Activated naive CD8-positive, alpha-beta T cell treated with anti-CD3 and anti-CD28 coated beads, Interleukin-2, amount 10 ng/mL, durations not matched to agents 7 days and 5 days (primary cell): ENCODE measurements around the gene NFXL1. TPM values are rescaled to one million over a fixed set of nuclear protein-coding genes. Genes with fewer than 3 reads are reported as not detected.

Experiments used
- ATAC-seq: fragments of 150-1000 bp; cut with Tn5 transposase; one replicate; pipeline ENCODE4 v1.10.0; 2021; ENCODE audit warnings: low read depth, moderate library complexity
- POLR2A ChIA-PET: fragments of 350-600 bp; sonication (Branson Sonifier 250); formaldehyde crosslinking; loops from one replicate; lab custom pipeline; 2021; ENCODE audit warnings: antibody characterized with exemption; lab: Charles Lee
- DNase-seq: peaks from one replicate; pipeline ENCODE4 v3.0.0; 2021
- H3K27ac Mint-ChIP-seq: one replicate; pipeline ENCODE4 v1.8.0; 2022; ENCODE audit warnings: mild to moderate bottlenecking, mixed read lengths
- H3K27me3 Mint-ChIP-seq: one replicate; pipeline ENCODE4 v1.8.0; 2022; ENCODE audit warnings: mild to moderate bottlenecking, moderate library complexity, mixed read lengths
- H3K36me3 Mint-ChIP-seq: one replicate; pipeline ENCODE4 v1.8.0; 2021; ENCODE audit warnings: mild to moderate bottlenecking, mixed read lengths
- H3K4me1 Mint-ChIP-seq: one replicate; pipeline ENCODE4 v1.8.0; 2021; ENCODE audit warnings: mixed read lengths
- H3K4me3 Mint-ChIP-seq: one replicate; pipeline ENCODE4 v1.8.0; 2022; ENCODE audit warnings: mild to moderate bottlenecking, moderate library complexity, mixed read lengths
- H3K9me3 Mint-ChIP-seq: one replicate; pipeline ENCODE4 v1.8.0; 2021; ENCODE audit warnings: mixed read lengths
- total RNA-seq, 2 experiments: library from RNA; stranded (reverse); gene quantifications; one replicate each; pipeline ENCODE4 v1.2.3, GENCODE V29; 2021

The NFXL1 gene
- total RNA-seq, 2 experiments from 2014 or later = 10.3 TPM

- Mint-ChIP-seq H3K27ac (no peak overlapping the region), H3K36me3 (peaks cover 2% of the 10 kb centered on the region), H3K9me3 (no peaks in the 10 kb centered on the region), H3K27me3 (peaks cover 28% of the 10 kb centered on the region), H3K4me1 (peaks cover 7% of the 10 kb centered on the region), H3K4me3 (no peak overlapping the region)
- ATAC-seq = no peak
- POLR2A ChIA-PET = no interaction called here
- DNase-seq = no peak
Observed at GRCh38 chr4:47814618-47815295, 99.6 kb downstream of the NFXL1 start.

- Mint-ChIP-seq H3K27ac (no peak overlapping the region), H3K9me3 (no peaks in the 10 kb centered on the region), H3K27me3 (peaks cover 34% of the 10 kb centered on the region), H3K4me3 (no peak overlapping the region), H3K36me3 (no peaks in the 10 kb centered on the region), H3K4me1 (no peaks in the 10 kb centered on the region)
- ATAC-seq (no peak), DNase-seq (no peak)
- POLR2A ChIA-PET = no interaction called here
Observed at GRCh38 chr4:47809654-47810203, 104.7 kb downstream of the NFXL1 start.

DNA sequence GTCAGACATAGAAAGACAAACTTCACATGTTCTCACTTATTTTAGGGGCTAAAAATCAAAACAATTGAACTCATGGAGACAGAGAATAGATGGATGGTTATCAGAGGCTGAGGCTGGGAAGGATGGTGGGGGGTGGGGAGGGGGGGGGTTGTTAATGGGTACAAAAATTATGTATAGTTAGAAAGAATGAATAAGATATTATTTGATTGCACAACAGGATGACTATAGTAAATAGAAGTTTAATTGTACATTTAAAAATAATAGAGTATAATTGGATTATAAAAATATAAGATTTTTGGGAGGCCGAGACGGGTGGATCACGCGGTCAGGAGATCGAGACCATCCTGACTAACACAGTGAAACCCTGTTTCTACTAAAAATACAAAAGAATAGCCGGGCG lies 109.8 kb downstream of the NFXL1 start:
- no peak for ATAC-seq
- no peak overlapping the region for H3K4me3 Mint-ChIP-seq
- H3K36me3 Mint-ChIP-seq = no peaks in the 10 kb centered on the region
- H3K27ac Mint-ChIP-seq = no peak overlapping the region
- peaks cover 17% of the 10 kb centered on the region for H3K27me3 Mint-ChIP-seq
- POLR2A ChIA-PET = no interaction called here
- no peak for DNase-seq
- peaks cover 3% of the 10 kb centered on the region for H3K9me3 Mint-ChIP-seq
- H3K4me1 Mint-ChIP-seq = no peaks in the 10 kb centered on the region

DNA sequence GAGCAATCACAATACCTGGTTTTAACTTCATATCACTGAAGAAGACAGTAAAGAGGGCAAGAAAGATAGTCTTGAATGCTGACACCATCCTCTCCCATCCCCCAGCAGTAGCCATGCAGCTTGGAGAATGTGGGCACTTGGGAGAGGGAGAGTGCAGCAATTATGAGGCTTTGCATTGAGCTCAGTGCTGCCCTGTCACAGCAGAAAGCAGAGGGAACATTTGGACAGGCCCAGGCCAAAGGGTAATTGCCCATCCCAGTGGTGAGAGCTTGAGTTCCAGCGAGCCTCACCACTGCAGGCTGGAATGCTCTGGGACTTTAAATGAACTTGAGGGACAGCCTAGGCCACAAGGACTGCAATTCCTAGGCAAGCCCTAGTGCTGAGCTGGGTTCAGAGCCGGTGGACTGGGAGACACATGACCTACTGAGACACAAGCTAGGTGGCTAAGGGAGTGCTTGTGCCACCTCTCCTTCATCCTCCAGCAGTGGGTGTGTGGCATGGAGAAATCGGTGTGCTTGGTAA lies 112.8 kb downstream of the NFXL1 start:
- H3K27me3 Mint-ChIP-seq = peaks cover 10% of the 10 kb centered on the region
- DNase-seq = no peak
- no peaks in the 10 kb centered on the region for H3K36me3 Mint-ChIP-seq
- H3K4me1 Mint-ChIP-seq = peaks cover 1% of the 10 kb centered on the region
- no peak for ATAC-seq
- H3K9me3 Mint-ChIP-seq = peaks cover 4% of the 10 kb centered on the region
- no peak overlapping the region for H3K27ac Mint-ChIP-seq
- POLR2A ChIA-PET = no interaction called here
- no peak overlapping the region for H3K4me3 Mint-ChIP-seq

DNA sequence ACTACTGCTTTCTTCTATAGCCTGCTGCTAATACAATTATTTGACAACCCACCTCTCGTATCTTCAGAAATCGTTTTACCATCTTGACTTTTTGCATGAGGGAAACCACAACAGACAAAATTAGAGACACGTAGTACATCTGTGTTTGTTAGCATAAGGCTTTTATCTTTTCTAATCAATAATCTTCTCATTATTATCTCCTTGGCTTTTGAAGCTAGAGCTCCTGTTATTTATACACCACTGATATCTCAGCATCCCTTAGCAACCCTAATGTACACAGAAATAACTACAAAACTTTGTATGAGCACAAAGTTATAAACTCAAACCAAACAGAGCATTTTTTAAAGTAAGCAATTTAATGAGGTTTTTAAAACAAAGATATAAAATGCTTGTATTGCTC lies 116.2 kb downstream of the NFXL1 start:
- no peak for ATAC-seq
- H3K9me3 Mint-ChIP-seq = peaks cover 1% of the 10 kb centered on the region
- peaks cover 11% of the 10 kb centered on the region for H3K27me3 Mint-ChIP-seq
- no peak for DNase-seq
- H3K36me3 Mint-ChIP-seq = no peaks in the 10 kb centered on the region
- no peak overlapping the region for H3K27ac Mint-ChIP-seq
- peaks cover 12% of the 10 kb centered on the region for H3K4me1 Mint-ChIP-seq
- no peak overlapping the region for H3K4me3 Mint-ChIP-seq
- POLR2A ChIA-PET = no interaction called here

Other genes starting within 250 kb of the NFXL1 start
- under 1 TPM; 0.37 to 0.39 TPM for gene CORIN, start 76.5 kb downstream of the NFXL1 start, total RNA-seq
- not detected for gene CNGA1, start 102.1 kb upstream of the NFXL1 start, total RNA-seq
- 1 to 10 TPM in 1 of 2 experiments, under 1 TPM in 1; 0.97 to 1.1 TPM for gene NIPAL1, start 102.2 kb upstream of the NFXL1 start, total RNA-seq
- 10 to 100 TPM; 65.8 to 66.8 TPM for gene TXK, start 219.7 kb upstream of the NFXL1 start, total RNA-seq